Gastrocnemius medialis (tissue), 4 donors: ENCODE results near the gene RNF212B. TPM values are rescaled to one million over a fixed set of nuclear protein-coding genes. Genes with fewer than 3 reads are reported as not detected.
"Not testable (repeated sequence)": the region's sequence is repeated elsewhere in the genome, so short reads cannot be mapped to it uniquely, and the experiment has no call there.

ENCODE experiments used
- ATAC-seq, 2 donors: fragments of 150-250 bp; one replicate each; pipeline ENCODE4 v1.9.1; 2016
- DNase-seq, 2 donors: peaks; one replicate each; pipeline ENCODE4 v3.0.0-alpha.2; 2019
- H3K27ac ChIP-seq, 4 donors: fragments of 200-600 bp; sonication (generic); 1 replicate in 1 of 4; 2 replicates in 3 of 4; pipeline ENCODE4 v1.5.1; 2016 to 2018; ENCODE audit warnings: mild to moderate bottlenecking in 2 of 4, moderate library complexity in 1 of 4
- H3K27me3 ChIP-seq, 3 donors: fragments of 200-600 bp; sonication (generic) in 2 of 3; 1 replicate in 1 of 3; 2 replicates in 2 of 3; pipeline versions ENCODE4 v1.5.1 to v1.6.0; 2016 to 2019; ENCODE audit warnings: mild to moderate bottlenecking in 1 of 3, moderate library complexity in 1 of 3
- H3K36me3 ChIP-seq, 2 donors: fragments of 200-600 bp; sonication (generic) in 1 of 2; one replicate each; pipeline ENCODE4 v1.5.1; 2017 to 2018
- H3K4me1 ChIP-seq, 2 donors: fragments of 200-600 bp; sonication (generic) in 1 of 2; one replicate each; pipeline ENCODE4 v1.5.1; 2016 to 2017; ENCODE audit warnings: mild to moderate bottlenecking in 2 of 2
- H3K4me3 ChIP-seq, 4 donors: fragments of 200-600 bp; sonication (generic) in 3 of 4; 1 replicate in 1 of 4; 2 replicates in 3 of 4; pipeline ENCODE4 v1.5.1; 2016 to 2019; ENCODE audit warnings: mild to moderate bottlenecking in 2 of 4
- H3K9me3 ChIP-seq, 3 donors: fragments of 200-600 bp; sonication (generic) in 2 of 3; 1 replicate in 1 of 3; 2 replicates in 2 of 3; pipeline ENCODE4 v1.5.1; 2016 to 2019
- CTCF ChIP-seq, 5 experiments: fragments of 450-650 bp in 3 of 5; fragments of 200-600 bp in 2 of 5; sonication (generic) in 2 of 5; IDR thresholded peaks in 4 of 5; conservative IDR thresholded peaks in 1 of 5; 1 replicate in 4 of 5; 2 replicates in 1 of 5; pipeline ENCODE4 v1.5.1; 2016 to 2019; ENCODE audit warnings: antibody characterized with exemption in 5 of 5, mild to moderate bottlenecking in 3 of 5, moderate library complexity in 3 of 5
- POLR2A ChIP-seq, 2 donors: fragments of 450-650 bp; IDR thresholded peaks; one replicate each; pipeline ENCODE4 v1.6.1; 2017; ENCODE audit warnings: antibody characterized with exemption in 2 of 2, mild to moderate bottlenecking in 2 of 2, moderate library complexity in 2 of 2
- in situ Hi-C, 4 donors: fragments of 200-750 bp; cut with MboI; loops; one replicate each; pipeline versions ENCODE4 v1.15.0 to v1.8.0; 2017; ENCODE audit warnings: low sequenced_read_pairs in 4 of 4
- intact Hi-C: fragments of 100-400 bp; cut with DNase I; formaldehyde crosslinking; loops from one replicate; pipeline ENCODE4 v1.15.1; 2023; ENCODE audit warnings: low total_unique reads
- total RNA-seq, 4 donors: library from RNA; depleted of rRNA; stranded (reverse); fragments of >200 nt; gene quantifications; one replicate each; pipeline versions ENCODE4 v1.1.0 to v1.2.3, GENCODE V29; 2016

RNF212B gene
- not detected for total RNA-seq

- Histone ChIP-seq H3K9me3 (no peaks in the 10 kb centered on the region), H3K27ac (no peak within 1 kb of the TSS), H3K36me3 (no peaks in the 10 kb centered on the region), H3K27me3 (peaks cover 5 to 11% (median 9%) of the 10 kb centered on the region in 3 donors), H3K4me1 (peaks cover 0 to 6% of the 10 kb centered on the region in 2 donors), H3K4me3 (peak within 1 kb of the TSS; percentile 31 to 50 (median 38))
- ATAC-seq: peak; percentile 87 to 93
- TF ChIP-seq CTCF (IDR thresholded peaks at IDR 0.05 in 4 of 5, conservative IDR thresholded peaks at IDR 0.05 in 1 of 5) (no peak), POLR2A (IDR thresholded peaks at IDR 0.05) (no peak)
- DNase-seq: peak; percentile 66 to 80
- in situ Hi-C loops (no loop called here), intact Hi-C loops (no loop called here)
Observed at GRCh38 chr14:23237772-23238594, at the start of gene RNF212B. Gene RNF212B, plus strand, starts transcription at chr14:23237936. Its CDS starts 2,410 bp downstream, at chr14:23240346.

GRCh38 chr14:23193432-23193831 is 44.3 kb upstream of the RNF212B start:
- ATAC-seq (no peak), DNase-seq (no peak)
- Histone ChIP-seq H3K27me3 (no peaks in the 10 kb centered on the region), H3K4me3 (no peak overlapping the region), H3K27ac (no peak overlapping the region), H3K9me3 (no peaks in the 10 kb centered on the region), H3K36me3 (no peaks in the 10 kb centered on the region), H3K4me1 (no peaks in the 10 kb centered on the region)
- in situ Hi-C loops: no loop called here
- TF ChIP-seq CTCF (IDR thresholded peaks at IDR 0.05 in 4 of 5, conservative IDR thresholded peaks at IDR 0.05 in 1 of 5): no peak
- TF ChIP-seq POLR2A (IDR thresholded peaks at IDR 0.05): no peak
- intact Hi-C loops: no loop called here

GRCh38 chr14:23195552-23196101 is 42.1 kb upstream of the RNF212B start:
- Histone ChIP-seq H3K9me3 (no peaks in the 10 kb centered on the region), H3K36me3 (no peaks in the 10 kb centered on the region), H3K27me3 (no peaks in the 10 kb centered on the region), H3K4me3 (no peak overlapping the region), H3K4me1 (no peaks in the 10 kb centered on the region), H3K27ac (no peak overlapping the region)
- in situ Hi-C loops (no loop called here), intact Hi-C loops (no loop called here)
- TF ChIP-seq CTCF (IDR thresholded peaks at IDR 0.05 in 4 of 5, conservative IDR thresholded peaks at IDR 0.05 in 1 of 5): no peak
- no peak for TF ChIP-seq POLR2A (IDR thresholded peaks at IDR 0.05)
- DNase-seq (no peak), ATAC-seq (no peak)

GRCh38 chr14:23196487-23196886 is 41.2 kb upstream of the RNF212B start:
- DNase-seq, intact Hi-C loops, ATAC-seq, H3K27me3 ChIP-seq, H3K9me3 ChIP-seq, H3K36me3 ChIP-seq, H3K27ac ChIP-seq, H3K4me3 ChIP-seq, H3K4me1 ChIP-seq, in situ Hi-C loops: not testable (repeated sequence)

- DNase-seq, intact Hi-C loops, H3K27ac ChIP-seq, H3K4me3 ChIP-seq, H3K4me1 ChIP-seq, H3K9me3 ChIP-seq, in situ Hi-C loops, ATAC-seq, H3K36me3 ChIP-seq, H3K27me3 ChIP-seq: not testable (repeated sequence)
Observed at GRCh38 chr14:23199141-23199540, 38.6 kb upstream of the RNF212B start.
